Keratinocyte (primary cell): ENCODE measurements around the gene SLC1A2. TPM values are rescaled to one million over a fixed set of nuclear protein-coding genes. Genes with fewer than 3 reads are reported as not detected.

Experiments used
- DNase-seq: peaks from one replicate; pipeline ENCODE4 v3.0.0-alpha.2; 2011; ENCODE audit warnings: low read depth, missing footprints, low spot score
- FAIRE-seq: peaks from 2 replicates; lab custom pipeline; 2011; peaks lifted over from hg19 to GRCh38; lab: Jason Lieb, UNC
- H2AFZ ChIP-seq: 2 replicates; pipeline ENCODE4 v1.6.0; 2012; ENCODE audit warnings: low read length, control low read depth, inconsistent platforms; ENCODE audit not compliant: control insufficient read depth
- H3K27ac ChIP-seq: 2 replicates; pipeline ENCODE4 v1.5.1; 2011; ENCODE audit warnings: low read length; ENCODE audit not compliant: control insufficient read depth, insufficient read depth
- H3K27me3 ChIP-seq: 3 replicates; pipeline ENCODE4 v1.6.0; 2011; ENCODE audit warnings: low read length; ENCODE audit not compliant: control insufficient read depth, insufficient read depth; ENCODE audit errors: extremely low read depth
- H3K36me3 ChIP-seq, 2 experiments: 2 replicates in 1 of 2; 3 replicates in 1 of 2; pipeline ENCODE4 v1.5.1; 2011; ENCODE audit warnings: low read length in 2 of 2, mild to moderate bottlenecking in 1 of 2; ENCODE audit not compliant: control insufficient read depth in 2 of 2, insufficient read depth in 2 of 2; ENCODE audit errors: extremely low read depth in 1 of 2
- H3K4me1 ChIP-seq: 3 replicates; pipeline ENCODE4 v1.5.1; 2011; ENCODE audit warnings: low read length; ENCODE audit not compliant: control insufficient read depth, insufficient read depth; ENCODE audit errors: extremely low read depth
- H3K4me2 ChIP-seq: 3 replicates; pipeline ENCODE4 v1.6.0; 2011; ENCODE audit warnings: low read depth, low read length; ENCODE audit not compliant: control insufficient read depth, insufficient read depth; ENCODE audit errors: extremely low read depth
- H3K4me3 ChIP-seq, 3 experiments: fragments of 200-600 bp in 1 of 3; sonication (generic) in 1 of 3; 2 replicates in 2 of 3; 3 replicates in 1 of 3; pipeline ENCODE4 v1.5.1; 2011 to 2016; ENCODE audit warnings: low read length in 3 of 3, mild to moderate bottlenecking in 3 of 3, control low read depth in 2 of 3, inconsistent platforms in 1 of 3, low read depth in 1 of 3, mixed read lengths in 1 of 3, mixed run types in 1 of 3, moderate library complexity in 1 of 3; ENCODE audit not compliant: control insufficient read depth in 2 of 3, insufficient read depth in 2 of 3; ENCODE audit errors: extremely low read depth in 1 of 3
- H3K79me2 ChIP-seq: 2 replicates; pipeline ENCODE4 v1.6.0; 2012; ENCODE audit warnings: low read length; ENCODE audit not compliant: control insufficient read depth, insufficient read depth
- H3K9ac ChIP-seq: 3 replicates; pipeline ENCODE4 v1.6.0; 2011; ENCODE audit warnings: low read length; ENCODE audit not compliant: control insufficient read depth, insufficient read depth; ENCODE audit errors: extremely low read depth
- H3K9me1 ChIP-seq: 3 replicates; pipeline ENCODE4 v1.6.0; 2011; ENCODE audit warnings: low read length; ENCODE audit not compliant: control insufficient read depth, insufficient read depth; ENCODE audit errors: extremely low read depth
- H3K9me3 ChIP-seq: 2 replicates; pipeline ENCODE4 v1.5.1; 2012; ENCODE audit warnings: low read depth, low read length; ENCODE audit not compliant: control insufficient read depth
- H4K20me1 ChIP-seq: 3 replicates; pipeline ENCODE4 v1.6.0; 2011; ENCODE audit warnings: low read length; ENCODE audit not compliant: control insufficient read depth, insufficient read depth; ENCODE audit errors: extremely low read depth
- EZH2 ChIP-seq: IDR thresholded peaks from one replicate; pipeline ENCODE4 v1.6.1; 2012; ENCODE audit warnings: inconsistent platforms, mild to moderate bottlenecking, low read length, moderate library complexity
- dilution Hi-C: fragments of 300-500 bp; cut with MboI; formaldehyde crosslinking; loops from one replicate; pipeline ENCODE4 v1.7.0; 2020; ENCODE audit warnings: low sequenced_read_pairs; ENCODE audit not compliant: extremely low pct_ligation_motif_present
- polyA plus RNA-seq, 5 experiments: library from polyadenylated mRNA; depleted of rRNA in 3 of 5; stranded (reverse) in 3 of 5; stranded (forward) in 1 of 5; unstranded in 1 of 5; fragments of >200 nt; gene quantifications; 1 replicate in 1 of 5; 2 replicates in 3 of 5; 3 replicates in 1 of 5; pipeline versions ENCODE4 v1.2.1 to v1.2.3, GENCODE V29; 2011 to 2012; ENCODE audit warnings: missing spikeins in 2 of 5, low read depth in 1 of 5, low replicate concordance in 1 of 5
- TF ChIP-seq, protein P1 (sequence below), 3 experiments: IDR thresholded peaks in 1 of 3; conservative IDR thresholded peaks in 1 of 3; optimal IDR thresholded peaks in 1 of 3; 2 replicates in 2 of 3; 3 replicates in 1 of 3; pipeline versions ENCODE3 to v1.5.1; 2011; ENCODE audit warnings: low read length in 3 of 3, mild to moderate bottlenecking in 3 of 3, moderate library complexity in 2 of 3, control low read depth in 1 of 3, inconsistent platforms in 1 of 3; ENCODE audit not compliant: insufficient read depth in 2 of 3; ENCODE audit errors: extremely low read depth in 1 of 3

Gene SLC1A2
- polyA plus RNA-seq, 1 donor (not counting 4 experiments of a cell fraction or from before 2014, with no cell fraction given) = under 0.01 TPM

DNA sequence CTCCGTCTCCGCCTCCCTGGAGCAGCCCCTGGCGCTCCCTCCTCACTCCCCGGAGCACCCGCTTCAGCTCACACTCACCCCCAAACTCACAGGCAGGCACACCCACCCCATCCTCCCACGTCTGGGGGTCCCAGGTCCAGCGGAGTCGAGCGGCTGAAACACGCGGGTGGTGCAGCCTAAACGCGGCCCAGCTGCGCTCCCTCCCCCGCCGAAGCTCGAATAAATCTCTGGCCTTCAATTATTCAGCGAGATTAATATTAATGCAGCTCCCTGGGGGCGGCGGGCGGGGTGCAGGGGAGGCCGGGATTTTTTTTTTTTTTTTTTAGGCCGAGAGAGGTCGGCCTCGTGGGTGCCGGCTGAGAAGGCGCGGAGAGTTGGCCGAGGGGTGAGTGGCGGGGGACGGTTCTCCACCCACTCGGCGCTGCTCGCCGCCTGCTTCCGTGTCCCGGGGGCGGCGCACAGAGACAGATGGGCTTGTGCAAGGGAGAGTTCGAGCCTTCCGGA is 524 bp upstream of the SLC1A2 start:
- dilution Hi-C loops = no loop called here
- Histone ChIP-seq H3K4me3 (no peak overlapping the region), H3K36me3 (no peaks in the 10 kb centered on the region), H2AFZ (no peak overlapping the region), H3K9ac (no peak overlapping the region), H3K27ac (no peak overlapping the region), H3K79me2 (no peaks in the 10 kb centered on the region), H4K20me1 (no peaks in the 10 kb centered on the region), H3K27me3 (peaks cover 70% of the 10 kb centered on the region), H3K9me1 (no peaks in the 10 kb centered on the region), H3K4me2 (no peak overlapping the region), H3K4me1 (no peaks in the 10 kb centered on the region), H3K9me3 (no peaks in the 10 kb centered on the region)
- FAIRE-seq = no peak
- TF ChIP-seq, protein P1, sequence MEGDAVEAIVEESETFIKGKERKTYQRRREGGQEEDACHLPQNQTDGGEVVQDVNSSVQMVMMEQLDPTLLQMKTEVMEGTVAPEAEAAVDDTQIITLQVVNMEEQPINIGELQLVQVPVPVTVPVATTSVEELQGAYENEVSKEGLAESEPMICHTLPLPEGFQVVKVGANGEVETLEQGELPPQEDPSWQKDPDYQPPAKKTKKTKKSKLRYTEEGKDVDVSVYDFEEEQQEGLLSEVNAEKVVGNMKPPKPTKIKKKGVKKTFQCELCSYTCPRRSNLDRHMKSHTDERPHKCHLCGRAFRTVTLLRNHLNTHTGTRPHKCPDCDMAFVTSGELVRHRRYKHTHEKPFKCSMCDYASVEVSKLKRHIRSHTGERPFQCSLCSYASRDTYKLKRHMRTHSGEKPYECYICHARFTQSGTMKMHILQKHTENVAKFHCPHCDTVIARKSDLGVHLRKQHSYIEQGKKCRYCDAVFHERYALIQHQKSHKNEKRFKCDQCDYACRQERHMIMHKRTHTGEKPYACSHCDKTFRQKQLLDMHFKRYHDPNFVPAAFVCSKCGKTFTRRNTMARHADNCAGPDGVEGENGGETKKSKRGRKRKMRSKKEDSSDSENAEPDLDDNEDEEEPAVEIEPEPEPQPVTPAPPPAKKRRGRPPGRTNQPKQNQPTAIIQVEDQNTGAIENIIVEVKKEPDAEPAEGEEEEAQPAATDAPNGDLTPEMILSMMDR (optimal IDR thresholded peaks at IDR 0.05 in 1 of 3, IDR thresholded peaks at IDR 0.05 in 1 of 3, conservative IDR thresholded peaks at IDR 0.05 in 1 of 3; ENCODE audit: extremely low read depth in 1 of 3, insufficient read depth in 2 of 3, low read length in 3 of 3) = no peak
- TF ChIP-seq EZH2 = no peak
- DNase-seq = no peak

DNA sequence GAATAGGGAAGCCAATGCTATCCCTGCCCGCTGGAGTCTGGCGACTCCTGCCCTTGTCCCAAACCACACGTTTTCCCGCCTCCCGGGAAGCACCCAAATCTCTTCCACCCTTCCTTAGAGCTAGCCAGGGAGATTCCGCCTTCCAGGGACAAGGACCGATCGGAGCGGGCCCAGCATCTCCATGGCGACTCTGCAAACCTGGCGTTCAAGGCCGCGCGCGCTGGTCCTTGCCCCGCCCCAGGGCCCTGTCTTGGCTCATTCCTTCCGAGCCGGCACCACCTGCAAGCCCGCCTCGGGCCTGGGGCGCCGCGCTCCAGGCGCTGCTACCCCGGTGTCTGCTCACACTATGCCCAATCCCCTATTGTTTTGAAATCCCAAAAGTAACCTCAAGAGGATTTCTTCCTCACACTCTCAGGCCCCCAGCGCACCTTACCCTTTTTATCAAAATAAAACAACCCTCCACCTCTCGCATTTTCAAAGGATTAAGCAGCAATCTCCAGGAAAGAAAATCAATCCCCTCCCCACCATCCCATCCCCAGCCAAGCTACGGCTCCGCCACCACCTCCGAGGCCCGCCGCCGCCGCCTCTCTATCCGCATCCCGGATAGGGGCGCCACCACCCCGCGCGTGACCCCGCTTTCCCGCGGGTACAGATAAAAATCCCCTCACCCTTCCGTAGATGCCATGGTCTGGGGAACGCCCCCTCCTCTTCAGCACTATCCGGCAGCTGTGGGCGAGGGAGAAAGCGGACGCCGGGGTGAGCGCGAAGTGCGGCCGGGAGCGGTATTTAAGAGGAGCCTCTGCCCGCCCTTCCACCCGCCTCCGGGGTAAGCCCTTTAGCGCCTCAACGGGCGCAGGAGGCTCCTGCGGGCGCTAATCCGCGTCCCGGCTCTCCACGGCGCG is 825 bp downstream of the SLC1A2 start:
- no peak overlapping the region for H3K9ac ChIP-seq
- dilution Hi-C loops = no loop called here
- H4K20me1 ChIP-seq = no peaks in the 10 kb centered on the region
- FAIRE-seq (no peak), DNase-seq (no peak)
- no peaks in the 10 kb centered on the region for H3K9me3 ChIP-seq
- peak; percentile 91 for TF ChIP-seq EZH2
- TF ChIP-seq, protein P1 (optimal IDR thresholded peaks at IDR 0.05 in 1 of 3, IDR thresholded peaks at IDR 0.05 in 1 of 3, conservative IDR thresholded peaks at IDR 0.05 in 1 of 3; ENCODE audit: extremely low read depth in 1 of 3, insufficient read depth in 2 of 3, low read length in 3 of 3) = no peak
- no peak overlapping the region for H3K4me3 ChIP-seq
- H3K27ac ChIP-seq = no peak overlapping the region
- no peak overlapping the region for H2AFZ ChIP-seq
- H3K27me3 ChIP-seq = peaks cover 74% of the 10 kb centered on the region
- H3K9me1 ChIP-seq = no peaks in the 10 kb centered on the region
- H3K4me1 ChIP-seq = no peaks in the 10 kb centered on the region
- no peaks in the 10 kb centered on the region for H3K79me2 ChIP-seq
- H3K4me2 ChIP-seq = peak overlapping the region; percentile 39
- no peaks in the 10 kb centered on the region for H3K36me3 ChIP-seq
